BE2C (cell line): Measurements from ENCODE around the gene RFPL3.
"Not testable (repeated sequence)": the region's sequence is repeated elsewhere in the genome, so short reads cannot be mapped to it uniquely, and the experiment has no call there.

Source experiments
- DNase-seq: peaks from one replicate; pipeline ENCODE4 v3.0.0-alpha.2; 2020
- H3K27me3 ChIP-seq: fragments of 250-450 bp; sonication (Bioruptor Pico); 2 replicates; pipeline ENCODE4 v1.5.1; 2020; ENCODE audit warnings: mild to moderate bottlenecking
- H3K36me3 ChIP-seq: fragments of 250-450 bp; sonication (Bioruptor Pico); 2 replicates; pipeline ENCODE4 v1.5.1; 2020; ENCODE audit warnings: mild to moderate bottlenecking
- H3K4me1 ChIP-seq: fragments of 250-450 bp; sonication (Bioruptor Pico); 2 replicates; pipeline ENCODE4 v1.5.1; 2020
- H3K4me3 ChIP-seq: 2 replicates; pipeline ENCODE4 v1.5.1; 2011; ENCODE audit warnings: low read depth, low read length
- H3K9me3 ChIP-seq: fragments of 250-450 bp; sonication (Bioruptor Pico); 2 replicates; pipeline ENCODE4 v1.5.1; 2020
- CTCF ChIP-seq: IDR thresholded peaks from 2 replicates; pipeline ENCODE4 v1.5.1; 2012; ENCODE audit warnings: mild to moderate bottlenecking, low read depth, low read length

RFPL3 gene

GRCh38 chr22:32342977-32343376, 14.7 kb upstream of the RFPL3 start:
- Histone ChIP-seq H3K27me3 (peaks cover 21% of the 10 kb centered on the region), H3K4me1 (no peaks in the 10 kb centered on the region)
- no peak for TF ChIP-seq CTCF

GRCh38 chr22:32343941-32344340, 13.7 kb upstream of the RFPL3 start:
- peaks cover 23% of the 10 kb centered on the region for H3K27me3 ChIP-seq
- no peaks in the 10 kb centered on the region for H3K36me3 ChIP-seq
- no peak for TF ChIP-seq CTCF
- no peak overlapping the region for H3K4me3 ChIP-seq
- H3K4me1 ChIP-seq: no peaks in the 10 kb centered on the region
- no peaks in the 10 kb centered on the region; the same call in 1 of the 2 replicates for H3K9me3 ChIP-seq
- no peak for DNase-seq

More at GRCh38 chr22:32342977-32343376, 14.7 kb upstream of the RFPL3 start:
- Histone ChIP-seq H3K9me3 (no peaks in the 10 kb centered on the region; the same call in 1 of the 2 replicates), H3K4me3 (no peak overlapping the region), H3K36me3 (no peaks in the 10 kb centered on the region)
- DNase-seq: no peak

- Histone ChIP-seq H3K4me1 (no peaks in the 10 kb centered on the region), H3K4me3 (no peak overlapping the region), H3K9me3 (no peaks in the 10 kb centered on the region), H3K36me3 (no peaks in the 10 kb centered on the region), H3K27me3 (peaks cover 22% of the 10 kb centered on the region)
- no peak for DNase-seq
- no peak for TF ChIP-seq CTCF
Observed at GRCh38 chr22:32348031-32348611, 9.5 kb upstream of the RFPL3 start.

GRCh38 chr22:32351875-32352274, 5.8 kb upstream of the RFPL3 start:
- H3K4me1 ChIP-seq, H3K27me3 ChIP-seq, H3K9me3 ChIP-seq, H3K36me3 ChIP-seq, DNase-seq, H3K4me3 ChIP-seq: not testable (repeated sequence)

- Histone ChIP-seq H3K4me3 (no peak overlapping the region), H3K9me3 (no peaks in the 10 kb centered on the region), H3K27me3 (peaks cover 6% of the 10 kb centered on the region), H3K4me1 (no peaks in the 10 kb centered on the region), H3K36me3 (no peaks in the 10 kb centered on the region)
- TF ChIP-seq CTCF: no peak
- DNase-seq: no peak
Observed at GRCh38 chr22:32352681-32353080, 5.0 kb upstream of the RFPL3 start.

- H3K36me3 ChIP-seq: no peaks in the 10 kb centered on the region
- TF ChIP-seq CTCF: no peak
- no peak overlapping the region for H3K4me3 ChIP-seq
- no peak for DNase-seq
- no peaks in the 10 kb centered on the region for H3K4me1 ChIP-seq
- H3K27me3 ChIP-seq: peaks cover 6% of the 10 kb centered on the region
- H3K9me3 ChIP-seq: no peaks in the 10 kb centered on the region
Observed at GRCh38 chr22:32353292-32353691, 4.4 kb upstream of the RFPL3 start.

GRCh38 chr22:32353840-32354239, 3.8 kb upstream of the RFPL3 start:
- Histone ChIP-seq H3K4me3 (no peak overlapping the region), H3K9me3 (no peaks in the 10 kb centered on the region)

More at GRCh38 chr22:32353840-32354239, 3.8 kb upstream of the RFPL3 start:
- Histone ChIP-seq H3K4me1 (no peaks in the 10 kb centered on the region), H3K27me3 (peaks cover 5% of the 10 kb centered on the region), H3K36me3 (no peaks in the 10 kb centered on the region)
- no peak for DNase-seq
- TF ChIP-seq CTCF: no peak
